SK-N-MC (cell line): ENCODE data around the gene SETD1B.

Experiments used
- DNase-seq: peaks from one replicate; pipeline ENCODE4 v3.0.0-alpha.2; 2011; ENCODE audit warnings: low read depth, low spot score
- H3K27ac ChIP-seq: fragments of 200-600 bp; sonication (generic); 2 replicates; pipeline ENCODE4 v1.5.1; 2016; ENCODE audit warnings: mixed run types
- H3K36me3 ChIP-seq: fragments of 200-600 bp; sonication (generic); 2 replicates; pipeline ENCODE4 v1.6.1; 2017; ENCODE audit warnings: antibody characterized with exemption, low read length, mixed read lengths; ENCODE audit not compliant: insufficient read depth
- H3K4me3 ChIP-seq: fragments of 200-600 bp; sonication (generic); 2 replicates; pipeline ENCODE4 v1.5.1; 2016
- H3K9ac ChIP-seq: fragments of 200-600 bp; sonication (generic); 2 replicates; pipeline ENCODE4 v1.8.0; 2017; ENCODE audit warnings: mixed run types, mixed read lengths; ENCODE audit not compliant: insufficient read length
- H3K9me3 ChIP-seq: fragments of 200-600 bp; sonication (generic); 2 replicates; pipeline ENCODE4 v1.6.1; 2017; ENCODE audit warnings: low read depth, mild to moderate bottlenecking, antibody characterized with exemption, low read length, moderate library complexity, mixed read lengths
- EZH2 ChIP-seq: fragments of 200-600 bp; sonication (generic); IDR thresholded peaks from one replicate; pipeline ENCODE4 v1.6.1; 2017; ENCODE audit warnings: antibody characterized with exemption
- FOXP2 ChIP-seq: optimal IDR thresholded peaks from 2 replicates; pipeline ENCODE3; 2011; ENCODE audit warnings: mild to moderate bottlenecking, moderate library complexity; ENCODE audit not compliant: insufficient read depth; ENCODE audit errors: extremely low read length, control extremely low read depth
- POLR2AphosphoS5 ChIP-seq: IDR thresholded peaks from 2 replicates; pipeline ENCODE4 v1.6.1; 2012; ENCODE audit warnings: mild to moderate bottlenecking, low read depth, low read length, borderline replicate concordance

SETD1B gene

GRCh38 chr12:121767525-121768016, 36.2 kb upstream of the SETD1B start:
- H3K4me3 ChIP-seq, result no peak overlapping the region
- no peaks in the 10 kb centered on the region for H3K36me3 ChIP-seq
- no peaks in the 10 kb centered on the region for H3K9me3 ChIP-seq
- DNase-seq, result no peak
- H3K27ac ChIP-seq, result no peak overlapping the region
- TF ChIP-seq EZH2 (no peak), POLR2AphosphoS5 (no peak), FOXP2 (no peak)
- H3K9ac ChIP-seq, result no peak overlapping the region

DNA sequence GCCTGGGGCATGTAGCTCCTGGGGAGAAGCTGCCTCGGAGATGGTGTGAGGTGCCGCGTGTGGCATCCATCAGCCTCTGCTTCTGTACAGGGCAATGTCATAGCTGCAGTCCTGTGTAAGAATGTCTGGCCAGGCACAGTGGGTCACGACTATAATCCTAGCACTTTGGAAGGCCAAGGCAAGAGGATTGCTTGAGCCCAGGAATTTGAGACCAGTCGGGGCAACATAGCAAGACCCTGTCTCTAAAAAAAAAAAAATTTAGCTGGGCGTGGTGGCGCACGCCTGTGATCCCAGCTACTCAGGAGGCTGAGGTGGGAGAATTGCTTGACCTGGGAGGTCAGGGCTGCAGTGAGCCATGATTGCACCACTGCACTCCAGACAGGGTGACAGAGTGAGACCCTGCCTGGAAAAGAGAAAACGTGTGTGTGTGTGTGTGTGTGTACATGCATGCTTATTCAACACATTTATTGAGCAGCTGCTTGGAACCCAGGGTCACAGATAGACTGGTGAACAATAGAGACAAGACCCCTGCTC, 34.4 kb upstream of the SETD1B start:
- Histone ChIP-seq H3K9me3 (no peaks in the 10 kb centered on the region), H3K4me3 (no peak overlapping the region), H3K27ac (no peak overlapping the region), H3K36me3 (no peaks in the 10 kb centered on the region), H3K9ac (no peak overlapping the region)
- DNase-seq, result no peak
- no peak for TF ChIP-seq POLR2AphosphoS5
- TF ChIP-seq EZH2, result no peak
- no peak for TF ChIP-seq FOXP2

GRCh38 chr12:121769831-121770301, 33.9 kb upstream of the SETD1B start:
- Histone ChIP-seq H3K36me3 (no peaks in the 10 kb centered on the region), H3K4me3 (no peak overlapping the region), H3K27ac (peak overlapping the region; percentile 11; the same call in 1 of the 2 replicates), H3K9ac (no peak overlapping the region), H3K9me3 (no peaks in the 10 kb centered on the region)
- TF ChIP-seq EZH2 (no peak), POLR2AphosphoS5 (no peak), FOXP2 (no peak)
- no peak for DNase-seq

DNA sequence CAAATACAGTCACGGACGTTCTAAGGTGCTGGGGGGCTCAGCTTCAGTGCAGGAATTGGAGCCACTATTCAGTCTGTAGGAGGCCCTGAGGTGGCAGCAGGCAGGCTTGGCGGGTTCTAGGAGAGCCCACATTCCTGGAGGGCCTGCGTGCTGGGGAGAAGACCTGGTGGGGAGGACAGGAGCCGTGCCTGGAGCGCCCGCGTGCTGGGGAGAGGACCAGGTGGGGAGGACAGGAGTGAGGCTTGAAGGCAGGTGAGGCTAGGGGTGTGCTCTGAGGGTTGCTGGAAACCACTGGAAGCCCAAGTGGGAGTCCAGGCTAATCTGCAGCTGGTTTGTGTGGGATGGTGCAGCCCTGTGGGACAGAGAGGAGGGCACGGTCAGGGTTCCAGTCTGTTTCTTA, 33.4 kb upstream of the SETD1B start:
- Histone ChIP-seq H3K9ac (no peak overlapping the region), H3K27ac (peak overlapping the region; percentile 11; the same call in 1 of the 2 replicates)
- TF ChIP-seq POLR2AphosphoS5 (no peak), EZH2 (no peak), FOXP2 (no peak)

GRCh38 chr12:121770813-121771625, 32.8 kb upstream of the SETD1B start:
- Histone ChIP-seq H3K9me3 (no peaks in the 10 kb centered on the region), H3K36me3 (no peaks in the 10 kb centered on the region), H3K4me3 (no peak overlapping the region), H3K9ac (no peak overlapping the region), H3K27ac (no peak overlapping the region)
- DNase-seq, result no peak
- TF ChIP-seq FOXP2 (no peak), POLR2AphosphoS5 (no peak), EZH2 (no peak)

More for the DNA sequence above, 33.4 kb upstream of the SETD1B start:
- DNase-seq, result no peak
- Histone ChIP-seq H3K9me3 (no peaks in the 10 kb centered on the region), H3K36me3 (no peaks in the 10 kb centered on the region), H3K4me3 (no peak overlapping the region)

- no peak for TF ChIP-seq FOXP2
- TF ChIP-seq POLR2AphosphoS5, result no peak
- H3K4me3 ChIP-seq, result no peak overlapping the region
- no peaks in the 10 kb centered on the region for H3K36me3 ChIP-seq
- H3K9ac ChIP-seq, result no peak overlapping the region
- no peak for DNase-seq
- H3K9me3 ChIP-seq, result no peaks in the 10 kb centered on the region
- H3K27ac ChIP-seq, result no peak overlapping the region
Observed at GRCh38 chr12:121773011-121773777, 30.6 kb upstream of the SETD1B start.

GRCh38 chr12:121774968-121775474, 28.8 kb upstream of the SETD1B start:
- Histone ChIP-seq H3K27ac (no peak overlapping the region), H3K36me3 (no peaks in the 10 kb centered on the region), H3K9ac (no peak overlapping the region), H3K4me3 (no peak overlapping the region), H3K9me3 (no peaks in the 10 kb centered on the region)
- TF ChIP-seq EZH2 (no peak), POLR2AphosphoS5 (no peak), FOXP2 (no peak)
- DNase-seq, result no peak

DNA sequence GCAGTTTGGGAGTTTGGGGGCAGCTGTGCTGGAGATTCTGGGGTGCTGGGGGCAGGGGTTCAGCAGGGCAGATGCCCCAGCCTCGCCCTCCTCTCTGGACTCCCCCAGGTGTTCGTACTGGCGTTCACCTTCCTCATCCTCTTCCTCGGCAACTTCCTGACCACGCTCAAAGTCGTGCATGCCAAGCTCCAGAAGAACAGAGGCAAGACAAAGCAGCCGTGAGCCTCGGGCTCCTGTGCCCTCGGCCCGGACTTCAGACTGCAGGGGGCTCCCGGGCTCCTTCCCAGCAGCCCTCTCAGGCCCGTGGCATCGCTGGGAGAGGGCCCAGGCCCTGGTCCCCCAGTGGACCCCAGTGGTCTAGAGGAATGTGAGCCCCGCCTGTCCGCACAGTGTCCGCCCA, 28.3 kb upstream of the SETD1B start:
- no peak overlapping the region for H3K27ac ChIP-seq

More for the DNA sequence above, 28.3 kb upstream of the SETD1B start:
- no peak for DNase-seq
- Histone ChIP-seq H3K36me3 (no peaks in the 10 kb centered on the region), H3K4me3 (no peak overlapping the region), H3K9me3 (no peaks in the 10 kb centered on the region), H3K9ac (no peak overlapping the region)
- TF ChIP-seq POLR2AphosphoS5 (no peak), EZH2 (no peak), FOXP2 (no peak)
